A549 treated with GW870086 at 1 μM for 4 hours (cell line): Measurements from ENCODE around the gene AMOTL2. TPM values are rescaled to one million over a fixed set of nuclear protein-coding genes. Genes with fewer than 3 reads are reported as not detected.

ENCODE experiments used
- total RNA-seq: library from RNA; stranded (reverse); fragments of 200-300 nt; extraction: Qiagen RNA extraction; gene quantifications from 5 replicates; pipeline ENCODE4 v1.2.3, GENCODE V29; 2022; ENCODE audit warnings: low read depth

Gene AMOTL2
- total RNA-seq: 44.5 to 49.0 TPM (median 45.7 TPM) in 5 replicates

GRCh38 chr3:134374105-134374790, at the start of gene AMOTL2:
TSS of gene AMOTL2 (minus strand) at chr3:134374447. CDS start at chr3:134371433, 3,014 bp downstream.

Other genes with a start within 250 kb of the AMOTL2 start
- gene RYK, start 123.6 kb downstream of the AMOTL2 start, total RNA-seq: 23.2 to 33.3 TPM (median 28.7 TPM) in 5 replicates
- gene ANAPC13, start 111.5 kb upstream of the AMOTL2 start, total RNA-seq: 47.6 to 54.1 TPM (median 49.2 TPM) in 5 replicates
- 10.3 to 15.0 TPM (median 14.3 TPM) in 5 replicates for gene CEP63, start 111.6 kb upstream of the AMOTL2 start, total RNA-seq